HG02938 (cell line): Measurements from ENCODE around the gene RFX2.
"Not testable (repeated sequence)": the region's sequence is repeated elsewhere in the genome, so short reads cannot be mapped to it uniquely, and the experiment has no call there.

ENCODE experiments used
- ATAC-seq: cut with Tn5 transposase; IDR thresholded peaks from one replicate; pipeline ENCODE4 v1.9.1; 2021; ENCODE audit warnings: mild to moderate bottlenecking, moderate library complexity; ENCODE audit not compliant: unreplicated experiment

The RFX2 gene

GRCh38 chr19:6041991-6042481, 68.3 kb downstream of the RFX2 start:
- no peak for ATAC-seq

DNA sequence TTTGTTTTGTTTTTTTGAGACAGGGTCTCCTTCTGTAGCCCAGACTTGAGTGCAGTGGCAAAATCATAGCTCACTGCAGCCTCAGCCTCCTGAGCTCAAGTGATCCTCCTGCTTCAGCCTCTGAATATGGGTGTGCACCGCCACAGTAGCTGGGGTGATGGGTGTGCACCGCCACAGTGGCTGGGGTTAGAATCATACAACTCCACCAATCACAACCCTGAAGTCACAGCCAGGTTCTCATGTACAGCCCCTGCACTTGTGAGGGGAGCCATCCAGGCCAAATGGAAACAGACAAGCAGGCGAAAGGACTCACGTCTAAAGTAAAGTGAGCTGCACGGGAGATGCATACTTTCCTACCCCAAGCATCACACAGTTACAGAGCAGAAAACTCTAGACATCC, 69.2 kb downstream of the RFX2 start:
- no peak for ATAC-seq

DNA sequence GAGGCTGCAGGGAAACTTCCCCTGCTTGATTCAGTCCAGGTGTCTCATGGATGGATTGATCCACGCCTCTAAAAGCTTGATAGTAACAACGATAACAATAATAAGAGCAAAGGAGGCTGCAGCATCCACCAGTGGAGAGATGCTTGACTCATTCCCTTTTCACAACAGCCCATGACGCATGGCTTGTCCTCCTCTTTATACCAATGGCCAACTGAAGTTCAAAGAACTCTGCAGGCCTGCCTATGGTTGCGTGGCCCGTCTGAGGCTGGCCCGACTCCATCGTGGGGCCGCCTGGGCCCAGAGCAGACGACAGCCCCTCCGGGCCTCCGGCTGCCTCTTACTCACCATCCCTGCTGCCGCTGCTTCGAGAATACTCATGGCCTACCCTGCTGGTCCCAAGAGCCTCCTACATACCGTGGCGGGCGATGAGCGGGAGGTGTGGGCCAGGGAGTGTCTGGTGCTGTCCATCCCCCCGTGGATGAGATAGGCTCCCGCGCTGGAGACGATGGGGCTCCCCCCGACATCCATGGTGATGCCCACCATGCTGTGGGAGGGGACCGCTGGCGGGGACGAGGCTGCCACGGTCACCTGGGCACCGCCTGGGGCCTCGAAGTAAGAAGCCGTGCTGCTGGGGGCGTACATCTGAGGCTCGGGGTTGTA, 70.6 kb downstream of the RFX2 start:
- ATAC-seq: no peak

GRCh38 chr19:6038634-6039405, 71.5 kb downstream of the RFX2 start:
- peak; percentile 63 for ATAC-seq

GRCh38 chr19:6035026-6035425, 75.3 kb downstream of the RFX2 start:
- no peak for ATAC-seq

GRCh38 chr19:6034512-6034911, 75.8 kb downstream of the RFX2 start:
- ATAC-seq: no peak

- ATAC-seq: no peak
These were observed 76.5 kb downstream of the RFX2 start for GRCh38 chr19:6033744-6034264.

DNA sequence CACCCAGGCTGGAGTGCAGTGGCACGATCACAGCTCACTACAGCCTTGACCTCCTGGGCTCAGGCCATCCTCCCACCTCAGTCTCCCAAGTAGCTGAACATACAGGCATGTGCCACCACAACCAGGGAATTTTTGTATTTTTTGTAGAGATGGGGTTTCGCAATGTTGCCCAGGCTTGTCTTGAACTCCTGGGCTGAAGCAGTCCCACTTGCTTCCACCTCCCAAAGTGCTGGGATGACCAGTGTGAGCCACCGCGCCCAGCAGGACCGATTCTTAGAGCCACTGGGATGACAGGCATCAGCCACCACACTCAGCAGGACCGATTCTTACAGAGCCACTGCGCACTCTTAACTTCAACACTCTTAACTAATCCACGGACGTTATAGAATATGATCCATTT, 77.5 kb downstream of the RFX2 start:
- no peak for ATAC-seq

DNA sequence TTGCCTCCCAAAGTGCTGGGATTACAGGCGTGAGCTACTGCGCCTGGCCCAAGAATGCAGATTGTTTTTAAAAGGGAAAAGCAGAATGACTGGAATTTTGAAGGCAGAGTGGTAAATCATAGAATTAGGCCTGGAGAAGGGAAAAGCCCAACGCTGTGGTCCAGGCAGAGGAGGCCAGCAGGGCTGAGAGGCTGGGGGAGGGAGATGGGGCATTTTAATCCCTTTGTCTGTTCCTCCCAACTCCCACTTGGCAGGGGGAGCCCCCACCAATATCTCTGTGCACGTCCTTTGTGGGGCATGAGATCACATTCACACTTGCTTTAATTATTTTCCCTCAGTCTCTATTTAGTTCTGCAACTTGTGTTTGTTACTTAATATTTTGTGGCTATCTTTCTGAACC, 77.9 kb downstream of the RFX2 start:
- no peak for ATAC-seq

DNA sequence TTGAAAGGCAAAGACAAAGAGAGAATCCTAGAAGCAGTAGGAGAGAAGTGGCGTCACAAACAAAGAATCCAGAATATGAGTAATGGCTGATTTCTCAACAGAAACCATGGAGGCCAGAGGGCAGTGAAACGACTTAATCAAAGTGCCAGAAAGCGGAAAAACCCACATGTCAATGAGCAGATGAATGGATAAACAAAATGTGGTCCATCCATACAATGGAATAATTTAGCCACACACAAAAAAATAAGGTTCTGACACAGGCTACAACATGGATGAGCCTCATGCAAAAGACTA, 80.1 kb downstream of the RFX2 start:
- no peak for ATAC-seq

GRCh38 chr19:6026390-6027227, 83.7 kb downstream of the RFX2 start:
- ATAC-seq: no peak

DNA sequence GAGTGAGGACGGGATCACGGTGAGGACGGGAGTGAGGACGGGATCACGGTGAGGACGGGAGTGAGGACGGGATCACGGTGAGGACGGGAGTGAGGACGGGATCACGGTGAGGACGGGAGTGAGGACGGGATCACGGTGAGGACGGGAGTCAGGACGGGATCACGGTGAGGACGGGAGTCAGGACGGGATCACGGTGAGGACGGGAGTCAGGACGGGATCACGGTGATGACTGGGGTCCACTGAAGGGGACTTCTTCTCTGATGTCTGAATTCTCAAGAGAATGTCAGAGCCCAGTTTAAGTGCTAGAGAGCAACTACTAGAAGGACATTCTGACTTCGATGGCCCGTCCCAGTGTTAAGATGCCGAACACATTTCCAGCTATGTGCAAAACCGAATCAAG, 85.5 kb downstream of the RFX2 start:
- ATAC-seq: not testable (repeated sequence)

- no peak for ATAC-seq
These were observed 86.4 kb downstream of the RFX2 start for GRCh38 chr19:6023936-6024335.

GRCh38 chr19:6023085-6023682, 87.1 kb downstream of the RFX2 start:
- ATAC-seq: no peak

DNA sequence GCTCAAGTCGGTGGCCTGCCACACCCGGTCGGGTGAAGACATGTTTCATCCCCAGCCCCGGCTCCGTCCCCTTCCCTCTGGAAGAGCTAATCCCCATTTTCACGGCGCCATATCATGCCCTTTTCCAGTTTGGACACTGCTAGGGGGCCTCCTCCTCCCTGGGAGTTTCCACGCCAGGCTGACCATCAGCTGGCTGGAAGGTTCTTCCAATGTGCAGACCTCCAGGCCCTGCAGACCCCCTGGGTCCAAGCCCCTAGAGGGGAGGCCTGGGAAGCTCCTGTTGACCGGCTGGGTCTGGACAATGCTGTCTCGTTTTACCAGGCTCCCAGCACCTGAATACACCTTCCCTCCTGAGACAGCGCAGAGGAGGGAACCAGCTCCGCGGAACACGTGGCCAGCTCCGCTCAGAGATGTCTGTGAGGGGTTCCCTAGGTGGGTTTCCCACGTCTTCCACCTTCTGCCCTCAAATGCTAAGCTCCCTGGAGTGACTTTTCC, 87.7 kb downstream of the RFX2 start:
- no peak for ATAC-seq

- ATAC-seq: no peak
These were observed 88.3 kb downstream of the RFX2 start for GRCh38 chr19:6021878-6022569.

DNA sequence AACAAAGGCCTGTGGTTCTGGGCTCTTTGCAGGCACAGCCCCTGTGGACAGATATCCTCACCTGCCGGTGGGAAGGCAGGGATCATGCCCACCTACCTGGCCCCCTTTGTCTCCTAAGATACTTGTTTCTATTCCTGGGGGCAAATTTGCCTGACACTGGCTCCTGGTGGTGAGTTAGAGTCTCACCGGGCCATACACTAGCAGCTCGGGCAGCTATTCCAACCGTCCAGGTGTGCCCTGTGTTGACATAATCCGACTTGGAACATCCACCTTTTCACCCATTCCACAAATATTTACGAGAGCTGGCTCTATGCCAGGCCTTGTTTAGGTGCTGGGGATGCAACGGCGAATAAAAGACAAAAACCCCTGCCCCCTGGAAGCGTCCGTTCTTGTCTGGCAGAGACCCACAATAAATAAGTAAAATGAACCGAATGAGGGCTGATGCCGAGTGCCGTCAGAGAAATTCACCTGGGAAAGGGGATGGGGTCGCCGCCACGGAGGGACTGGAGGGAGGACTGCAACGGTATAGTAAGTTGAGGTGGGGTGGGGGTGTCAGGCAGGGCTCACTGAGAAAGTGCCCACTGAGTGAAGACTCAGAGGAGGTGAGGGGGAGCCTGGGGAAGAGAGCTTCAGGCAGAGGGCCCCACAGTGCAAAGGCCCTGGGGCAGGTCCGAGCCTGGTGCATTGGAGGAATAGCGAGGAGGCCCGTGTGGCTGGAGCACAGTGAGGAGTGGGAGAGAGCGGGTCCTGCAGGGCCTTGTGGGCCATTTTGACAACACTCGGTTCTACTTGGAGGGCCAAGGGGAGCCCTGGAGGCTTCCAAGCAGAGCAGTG, 89.1 kb downstream of the RFX2 start:
- ATAC-seq: no peak

DNA sequence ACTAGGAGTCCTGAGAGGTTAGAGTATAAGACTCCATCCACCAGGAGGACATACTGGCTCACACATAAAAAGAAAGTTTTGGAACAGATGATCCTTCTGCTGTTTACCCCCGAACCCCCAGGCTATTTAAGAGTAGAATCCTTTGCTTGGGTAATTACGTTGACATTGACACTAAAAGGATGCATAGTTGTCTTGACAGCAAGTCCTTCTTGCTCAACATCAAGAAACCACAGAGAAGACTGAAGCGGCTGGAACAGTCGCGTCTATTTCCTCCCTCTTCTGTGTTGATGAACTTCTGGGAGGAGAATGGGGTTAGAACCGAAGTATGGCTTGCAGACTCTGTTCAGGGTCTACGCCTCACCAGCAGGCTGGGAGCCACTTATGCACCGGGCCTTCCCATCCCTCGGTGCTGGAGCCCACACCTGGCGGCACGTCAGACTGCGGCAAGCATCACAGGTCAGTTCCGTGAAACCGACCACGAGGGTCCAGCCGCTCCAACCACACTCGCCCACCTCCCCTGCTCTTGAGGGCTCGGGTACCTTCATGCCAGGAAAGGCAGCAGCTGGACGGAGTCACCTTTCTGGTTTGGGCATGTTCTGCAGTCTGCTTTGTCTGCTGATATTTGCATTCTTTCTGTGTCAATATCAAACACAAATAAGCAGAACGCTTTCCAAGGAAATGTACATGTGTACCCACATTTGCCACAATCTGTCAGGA, 90.0 kb downstream of the RFX2 start:
- no peak for ATAC-seq

- no peak for ATAC-seq
These were observed 91.5 kb downstream of the RFX2 start for GRCh38 chr19:6018786-6019185.
